Measurements from ENCODE around the gene COLQ.
"Not testable (repeated sequence)": the region's sequence is repeated elsewhere in the genome, so short reads cannot be mapped to it uniquely, and the experiment has no call there.

COLQ gene

GRCh38 chr3:15426579-15427118, 94.9 kb downstream of the COLQ start:
- no peak for DNase-seq

DNA sequence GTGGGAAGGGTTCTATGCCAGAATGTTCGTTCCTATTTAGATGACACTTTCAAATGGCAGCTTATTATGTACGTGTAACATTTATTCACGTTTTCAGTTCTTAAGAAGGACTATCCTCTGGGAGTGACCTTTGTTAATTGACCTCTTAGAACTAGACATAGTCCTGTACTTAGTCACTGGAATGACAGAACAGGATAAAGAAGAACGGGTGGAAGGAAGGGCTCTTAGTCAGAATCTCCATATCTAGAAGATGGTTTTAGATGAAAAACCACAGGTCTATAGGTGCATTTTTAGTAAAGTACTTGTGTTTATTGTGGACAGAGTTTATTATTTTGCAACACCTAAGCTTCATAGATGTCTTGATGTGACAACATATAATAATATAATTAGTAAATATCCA, 100.6 kb downstream of the COLQ start:
- DNase-seq: no peak

GRCh38 chr3:15410966-15411365, 110.5 kb downstream of the COLQ start:
- not testable (repeated sequence) for DNase-seq

- DNase-seq: no peak
Measured at GRCh38 chr3:15409774-15410173, 111.7 kb downstream of the COLQ start.

DNA sequence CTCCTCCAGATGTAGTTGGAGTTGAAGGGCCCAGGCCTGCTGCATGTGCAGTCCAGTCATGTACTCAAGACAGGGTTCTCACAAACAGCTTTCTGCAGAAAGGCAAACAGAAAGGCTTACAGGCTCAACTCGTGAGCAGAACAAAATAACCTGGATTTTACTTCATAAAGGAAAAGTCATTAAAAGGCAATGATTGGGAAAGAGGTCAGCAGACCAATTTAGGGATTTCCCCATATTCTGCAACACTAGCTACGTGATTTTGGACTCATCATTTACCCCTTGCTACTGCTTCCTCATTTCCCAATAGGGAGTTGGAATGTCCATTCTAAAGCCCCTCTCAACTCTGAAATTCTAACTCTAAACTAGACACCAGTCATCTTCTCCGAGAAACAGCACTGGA, 112.3 kb downstream of the COLQ start:
- no peak for DNase-seq

DNA sequence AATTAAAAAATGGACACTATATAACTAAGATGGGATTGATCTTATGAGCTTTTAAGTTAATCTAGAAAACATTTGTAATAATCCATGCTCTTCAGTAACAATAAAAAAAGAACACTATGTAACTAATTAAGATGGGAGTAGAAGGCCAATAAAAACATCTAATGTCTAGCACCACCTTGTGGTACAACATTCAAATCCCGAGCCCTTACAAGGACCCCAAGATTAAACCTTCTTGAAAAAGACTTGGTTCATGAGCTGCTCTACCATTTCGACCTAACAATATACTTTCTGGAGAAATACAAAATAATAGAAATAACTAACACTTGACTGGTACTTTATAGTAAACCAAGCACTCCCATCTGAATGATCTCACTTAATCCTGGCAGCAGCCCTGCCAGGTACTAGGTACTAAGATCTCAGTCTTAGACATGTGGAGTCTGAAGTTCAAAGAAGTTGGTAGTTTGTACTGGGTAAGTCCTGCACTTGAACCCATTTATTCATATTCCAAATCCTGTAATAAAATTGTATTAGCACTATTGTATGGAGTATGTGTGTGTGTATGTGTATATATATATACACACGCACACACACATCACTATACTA, 116.0 kb downstream of the COLQ start:
- DNase-seq: peak; percentile 18

GRCh38 chr3:15404767-15405166, 116.7 kb downstream of the COLQ start:
- no peak for DNase-seq

- DNase-seq: no peak
Measured at GRCh38 chr3:15403965-15404364, 117.5 kb downstream of the COLQ start.

DNA sequence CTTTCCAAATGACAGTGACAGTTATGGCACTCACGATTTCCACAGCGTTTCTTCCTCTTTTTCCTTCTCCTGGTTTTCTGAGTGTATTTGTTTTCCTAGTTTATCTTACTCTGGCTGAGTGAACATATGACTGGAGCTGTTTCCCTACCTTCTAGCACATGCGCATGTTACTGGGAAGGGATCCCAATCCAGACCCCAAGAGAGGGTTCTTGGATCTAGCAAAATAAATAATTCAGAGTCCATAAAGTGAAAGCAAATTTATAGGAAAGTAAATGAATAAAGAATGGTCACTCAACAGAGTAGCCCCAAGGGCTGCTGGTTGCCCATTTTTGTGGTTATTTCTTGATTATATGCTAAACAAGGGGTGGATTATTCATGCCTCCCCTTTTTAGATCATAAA, 118.0 kb downstream of the COLQ start:
- DNase-seq: no peak

DNA sequence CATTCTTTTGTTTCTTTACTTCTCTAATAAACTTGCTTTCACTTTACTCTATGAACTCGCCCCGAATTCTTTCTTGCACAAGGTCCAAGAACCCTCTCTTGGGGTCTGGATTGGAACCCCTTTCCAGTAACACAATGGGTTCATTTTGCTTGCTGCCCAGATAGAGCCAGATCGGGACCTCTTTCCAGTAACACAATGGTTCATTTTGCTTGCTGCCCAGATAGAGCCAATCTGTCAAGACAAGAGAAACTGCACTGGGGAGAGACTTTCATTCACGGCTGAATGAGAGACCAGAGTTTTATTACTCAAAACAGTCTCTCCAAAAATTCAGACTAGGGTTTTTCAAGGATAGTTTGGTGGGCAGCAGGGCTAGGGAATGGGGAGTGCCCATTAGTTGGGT, 119.6 kb downstream of the COLQ start:
- no peak for DNase-seq

Data from right kidney (tissue), 1 donor.